WTC11 (cell line): Measurements from ENCODE around the gene L1CAM. TPM values are rescaled to one million over a fixed set of nuclear protein-coding genes. Genes with fewer than 3 reads are reported as not detected.

Source experiments
- ATAC-seq: fragments of 200-7000 bp; cut with Tn5 transposase; 2 replicates; pipeline ENCODE4 v1.10.0; 2021; ENCODE audit warnings: mild to moderate bottlenecking, moderate library complexity
- CTCF ChIA-PET: fragments of 300-600 bp; sonication (Branson Sonifier 250); formaldehyde crosslinking; loops from one replicate; lab custom pipeline; 2021; ENCODE audit warnings: antibody characterized with exemption; lab: Charles Lee
- POLR2A ChIA-PET: fragments of 350-600 bp; sonication (Branson Sonifier 250); formaldehyde crosslinking; loops from one replicate; lab custom pipeline; 2021; ENCODE audit warnings: antibody characterized with exemption; lab: Charles Lee
- DNase-seq: peaks from one replicate; pipeline ENCODE4 v3.0.0; 2021; ENCODE audit warnings: low spot score
- H3K27ac Mint-ChIP-seq: 2 replicates; pipeline ENCODE4 v1.8.0; 2021; ENCODE audit warnings: mixed read lengths
- H3K27me3 Mint-ChIP-seq: 2 replicates; pipeline ENCODE4 v1.8.0; 2021; ENCODE audit warnings: low read depth, mild to moderate bottlenecking, moderate library complexity, mixed read lengths
- H3K36me3 Mint-ChIP-seq: 2 replicates; pipeline ENCODE4 v1.8.0; 2021; ENCODE audit warnings: mixed read lengths
- H3K4me1 Mint-ChIP-seq: 2 replicates; pipeline ENCODE4 v1.8.0; 2022; ENCODE audit warnings: mixed read lengths
- H3K4me3 Mint-ChIP-seq: 2 replicates; pipeline ENCODE4 v1.8.0; 2021; ENCODE audit warnings: mild to moderate bottlenecking, moderate library complexity, mixed read lengths
- H3K9me3 Mint-ChIP-seq: 2 replicates; pipeline ENCODE4 v1.8.0; 2021; ENCODE audit warnings: mixed read lengths
- ATF2 ChIP-seq: sonication (generic); formaldehyde crosslinking; IDR thresholded peaks from 2 replicates; pipeline ENCODE4 v1.8.1; 2022; ENCODE audit warnings: low read depth, missing genetic modification reagents, borderline replicate concordance
- ERG ChIP-seq: fragments of 250-450 bp; sonication (Bioruptor Pico); IDR thresholded peaks from 2 replicates; pipeline ENCODE4 v1.8.0; 2021; ENCODE audit warnings: mild to moderate bottlenecking
- FOXJ3 ChIP-seq: sonication (generic); formaldehyde crosslinking; IDR thresholded peaks from 2 replicates; pipeline ENCODE4 v1.9.0; 2021; ENCODE audit warnings: missing genetic modification reagents, mild to moderate bottlenecking, borderline replicate concordance
- GRHL2 ChIP-seq: fragments of 250-450 bp; sonication (Bioruptor Pico); IDR thresholded peaks from 2 replicates; pipeline ENCODE4 v1.8.0; 2022; ENCODE audit warnings: mild to moderate bottlenecking, moderate library complexity; ENCODE audit not compliant: insufficient replicate concordance, severe bottlenecking
- HMGA2 ChIP-seq: fragments of 250-450 bp; sonication (Bioruptor Pico); IDR thresholded peaks from 2 replicates; pipeline ENCODE4 v1.4.0; 2021; ENCODE audit warnings: mild to moderate bottlenecking, moderate library complexity
- IRF1 ChIP-seq: sonication (generic); formaldehyde crosslinking; IDR thresholded peaks from 2 replicates; pipeline ENCODE4 v1.8.0; 2023; ENCODE audit warnings: missing genetic modification reagents
- IRF2 ChIP-seq: sonication (generic); formaldehyde crosslinking; IDR thresholded peaks from 2 replicates; pipeline ENCODE4 v1.8.0; 2022; ENCODE audit warnings: low read depth, missing genetic modification reagents, borderline replicate concordance
- JUN ChIP-seq: sonication (generic); formaldehyde crosslinking; IDR thresholded peaks from 2 replicates; pipeline ENCODE4 v1.8.0; 2023; ENCODE audit warnings: mild to moderate bottlenecking, missing genetic modification reagents
- MYBL2 ChIP-seq: sonication (generic); formaldehyde crosslinking; IDR thresholded peaks from 2 replicates; pipeline ENCODE4 v1.8.1; 2023; ENCODE audit warnings: mild to moderate bottlenecking, moderate library complexity, missing genetic modification reagents
- NFATC4 ChIP-seq: fragments of 250-450 bp; sonication (Bioruptor Pico); IDR thresholded peaks from 2 replicates; pipeline ENCODE4 v1.9.0; 2021; ENCODE audit warnings: mild to moderate bottlenecking
- NFYB ChIP-seq: sonication (generic); formaldehyde crosslinking; conservative IDR thresholded peaks from 2 replicates; pipeline ENCODE4 v1.8.0; 2022; ENCODE audit warnings: low read depth, missing genetic modification reagents
- PRRX2 ChIP-seq: fragments of 250-450 bp; sonication (Bioruptor Pico); IDR thresholded peaks from 2 replicates; pipeline ENCODE4 v1.8.0; 2021; ENCODE audit warnings: mild to moderate bottlenecking
- TEAD4 ChIP-seq: sonication (generic); formaldehyde crosslinking; IDR thresholded peaks from 2 replicates; pipeline ENCODE4 v1.8.0; 2022; ENCODE audit warnings: mild to moderate bottlenecking, missing genetic modification reagents
- TP53 ChIP-seq: sonication (generic); formaldehyde crosslinking; IDR thresholded peaks from 2 replicates; pipeline ENCODE4 v1.8.1; 2023; ENCODE audit warnings: mild to moderate bottlenecking, missing genetic modification reagents
- ZMAT4 ChIP-seq: fragments of 250-450 bp; sonication (Bioruptor Pico); IDR thresholded peaks from 2 replicates; pipeline ENCODE4 v1.9.0; 2021; ENCODE audit warnings: mild to moderate bottlenecking
- ZNF138 ChIP-seq: sonication (generic); formaldehyde crosslinking; conservative IDR thresholded peaks from 2 replicates; pipeline ENCODE4 v1.8.1; 2022; ENCODE audit warnings: mild to moderate bottlenecking, moderate library complexity, missing genetic modification reagents
- ZNF317 ChIP-seq: sonication (generic); formaldehyde crosslinking; IDR thresholded peaks from 2 replicates; pipeline ENCODE4 v1.8.1; 2023; ENCODE audit warnings: low read depth, mild to moderate bottlenecking, moderate library complexity, missing genetic modification reagents, borderline replicate concordance
- ZNF423 ChIP-seq: fragments of 250-450 bp; sonication (Bioruptor Pico); IDR thresholded peaks from 2 replicates; pipeline ENCODE4 v2.1.2; 2022; ENCODE audit warnings: mild to moderate bottlenecking, moderate library complexity
- ZSCAN18 ChIP-seq: fragments of 250-450 bp; sonication (Bioruptor Pico); IDR thresholded peaks from 2 replicates; pipeline ENCODE4 v2.1.2; 2022; ENCODE audit warnings: mild to moderate bottlenecking, moderate library complexity
- total RNA-seq: library from RNA; stranded (reverse); gene quantifications from 3 replicates; pipeline ENCODE4 v1.2.3, GENCODE V29; 2021
- TF ChIP-seq, protein P1 (sequence below): fragments of 250-450 bp; sonication (Bioruptor Pico); IDR thresholded peaks from 2 replicates; pipeline ENCODE4 v1.9.0; 2021; ENCODE audit warnings: moderate library complexity, mild to moderate bottlenecking, inconsistent platforms, borderline replicate concordance

The L1CAM gene
- total RNA-seq, 1 experiment from 2014 or later: 40.2 TPM

GRCh38 chrX:153832728-153833127 is 53.2 kb downstream of the L1CAM start (continued):
- no peak for TF ChIP-seq ZMAT4 (CRISPR knock-in tag)
- TF ChIP-seq GRHL2: no peak
- no peak for TF ChIP-seq JUN
- no peak for TF ChIP-seq ERG (CRISPR knock-in tag)
- no peak for TF ChIP-seq FOXJ3 (CRISPR knock-in tag)
- no peak for TF ChIP-seq PRRX2
- no peak for TF ChIP-seq TEAD4
- TF ChIP-seq ATF2 (CRISPR knock-in tag): no peak
- no peak for TF ChIP-seq MYBL2 (CRISPR knock-in tag)
- no peak for TF ChIP-seq IRF2 (CRISPR knock-in tag)
- no peak for TF ChIP-seq NFATC4 (CRISPR knock-in tag)
- TF ChIP-seq NFYB (CRISPR knock-in tag): no peak
- TF ChIP-seq ZNF423: no peak

DNA sequence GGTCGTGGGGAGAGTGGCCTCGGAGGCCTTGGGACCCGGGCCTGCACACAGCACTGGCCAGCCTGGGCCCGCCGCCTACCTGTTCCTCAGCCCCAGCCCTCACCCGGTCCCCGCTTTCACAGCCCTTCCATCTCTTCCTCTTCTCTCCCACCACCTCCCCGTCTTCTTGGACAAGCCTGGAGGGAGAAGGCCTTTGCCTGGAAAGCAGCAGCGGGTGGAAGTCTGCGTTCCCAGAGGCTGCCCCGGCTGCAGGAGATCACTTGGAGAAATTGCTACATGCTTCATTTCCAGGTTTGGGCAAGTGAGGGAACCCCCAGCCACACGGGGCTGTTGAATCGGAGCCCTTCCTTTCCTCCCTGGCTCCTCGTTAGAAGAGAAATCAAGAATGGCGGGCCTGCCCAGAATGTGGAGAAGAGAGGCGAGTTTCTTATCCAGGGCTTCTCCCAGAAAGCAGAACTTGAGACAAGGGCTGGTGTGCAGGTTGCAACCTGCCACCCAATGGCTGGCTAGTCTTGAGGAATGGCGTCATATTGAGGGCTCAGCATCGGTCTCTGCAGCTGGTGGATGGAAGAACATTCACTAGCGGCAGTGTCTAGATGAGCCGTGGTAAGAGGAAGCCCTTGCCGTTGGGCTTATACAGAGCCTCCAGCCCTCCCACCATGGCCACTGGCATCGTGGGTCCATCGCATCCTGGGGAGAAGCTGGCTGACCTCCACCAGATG is 54.4 kb downstream of the L1CAM start:
- CTCF ChIA-PET: no interaction called here
- Mint-ChIP-seq H3K36me3 (peaks cover 7% of the 10 kb centered on the region; the same call in 1 of the 2 replicates), H3K4me3 (peak overlapping the region; percentile 70), H3K27me3 (peaks cover 3% of the 10 kb centered on the region; the same call in 1 of the 2 replicates), H3K27ac (no peak overlapping the region), H3K4me1 (peaks cover 27% of the 10 kb centered on the region), H3K9me3 (no peaks in the 10 kb centered on the region)
- ATAC-seq (peak; percentile 5; the same call in 1 of the 2 replicates), DNase-seq (no peak)
- no peak for TF ChIP-seq IRF1 (CRISPR knock-in tag)
- no peak for TF ChIP-seq TP53 (CRISPR knock-in tag)
- no peak for TF ChIP-seq ZNF138 (CRISPR knock-in tag)
- TF ChIP-seq, protein P1, sequence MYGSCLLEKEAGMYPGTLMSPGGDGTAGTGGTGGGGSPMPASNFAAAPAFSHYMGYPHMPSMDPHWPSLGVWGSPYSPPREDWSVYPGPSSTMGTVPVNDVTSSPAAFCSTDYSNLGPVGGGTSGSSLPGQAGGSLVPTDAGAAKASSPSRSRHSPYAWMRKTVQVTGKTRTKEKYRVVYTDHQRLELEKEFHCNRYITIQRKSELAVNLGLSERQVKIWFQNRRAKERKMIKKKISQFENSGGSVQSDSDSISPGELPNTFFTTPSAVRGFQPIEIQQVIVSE (CRISPR knock-in tag): no peak
- no peak for TF ChIP-seq HMGA2
- no peak for TF ChIP-seq ZMAT4 (CRISPR knock-in tag)
- no peak for TF ChIP-seq ZNF317 (CRISPR knock-in tag)
- TF ChIP-seq JUN: no peak
- TF ChIP-seq ZSCAN18 (CRISPR knock-in tag): no peak
- POLR2A ChIA-PET: no interaction called here
